NCI-H146 treated with DMSO at 0.1 percent for 48 hours (cell line): ENCODE measurements around the gene ADIPOQ.
"Not testable (repeated sequence)": the region's sequence is repeated elsewhere in the genome, so short reads cannot be mapped to it uniquely, and the experiment has no call there.

Experiments
- DNase-seq: peaks from one replicate; lab custom pipeline; 2025; ENCODE audit not compliant: unreplicated experiment; lab: John Stamatoyannopoulos, UW

ADIPOQ gene

DNA sequence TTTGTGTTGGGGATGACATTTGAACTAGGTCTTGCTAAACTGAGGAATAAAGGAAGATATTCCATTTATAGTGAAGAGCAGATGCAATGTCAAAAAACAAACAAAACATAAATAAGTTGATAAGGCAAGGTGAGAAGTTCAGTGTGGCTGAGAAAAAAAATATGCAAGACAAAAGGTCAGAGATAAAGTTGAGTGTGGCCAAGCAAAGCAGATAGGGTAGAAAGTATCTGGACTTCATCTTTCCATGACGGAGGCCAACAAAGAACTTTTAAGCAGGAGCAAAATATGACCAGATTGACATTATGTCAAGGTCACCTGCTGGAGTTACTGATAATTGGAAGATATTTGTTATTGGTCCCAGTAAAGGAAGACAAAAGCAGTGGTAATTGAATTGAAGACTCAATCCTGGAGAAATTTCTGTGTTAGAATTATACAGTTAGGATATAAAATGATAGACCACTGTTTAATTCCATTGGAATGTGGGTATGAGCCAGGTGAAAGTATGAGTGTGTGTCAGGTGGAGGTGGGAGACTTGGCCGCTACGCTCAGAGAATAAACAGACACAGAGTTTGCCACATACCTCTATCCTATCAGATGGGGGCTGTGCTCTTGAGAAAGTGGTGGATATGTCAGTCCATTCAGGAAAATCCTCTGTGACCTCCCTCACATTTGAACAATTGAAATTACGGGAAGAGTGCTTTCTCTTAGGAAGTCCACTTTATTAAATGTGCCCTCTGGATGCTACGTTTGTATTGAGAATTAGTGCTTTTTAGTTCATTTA lies 28.1 kb downstream of the ADIPOQ start:
- DNase-seq: no peak

- no peak for DNase-seq
These were observed 29.0 kb downstream of the ADIPOQ start for GRCh38 chr3:186871403-186871924.

GRCh38 chr3:186873796-186874195 lies 31.3 kb downstream of the ADIPOQ start:
- not testable (repeated sequence) for DNase-seq

GRCh38 chr3:186874216-186874615 lies 31.7 kb downstream of the ADIPOQ start:
- DNase-seq: not testable (repeated sequence)

GRCh38 chr3:186874841-186875240 lies 32.3 kb downstream of the ADIPOQ start:
- DNase-seq: not testable (repeated sequence)

DNA sequence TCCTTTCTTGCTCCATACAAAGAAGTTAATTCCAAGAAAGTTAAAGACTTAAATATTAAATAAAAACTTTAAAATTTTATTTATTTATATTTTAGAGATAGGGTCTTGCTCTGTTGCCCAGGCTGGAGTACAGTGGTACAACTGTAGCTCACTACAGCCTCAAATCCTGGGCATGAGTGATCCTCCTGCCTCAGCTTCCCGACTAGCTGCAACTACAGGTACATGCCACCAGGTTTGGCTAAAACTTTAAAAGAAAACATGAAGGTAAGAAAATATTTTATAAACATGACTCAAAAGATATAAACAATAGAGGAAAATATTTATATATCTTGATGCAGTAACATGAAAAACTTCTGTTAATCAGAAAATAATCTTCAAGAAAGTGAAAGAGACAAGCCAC lies 33.2 kb downstream of the ADIPOQ start:
- no peak for DNase-seq

- no peak for DNase-seq
These were observed 37.3 kb downstream of the ADIPOQ start for GRCh38 chr3:186879781-186880180.

- DNase-seq: no peak
These were observed 37.9 kb downstream of the ADIPOQ start for GRCh38 chr3:186880406-186880805.

- DNase-seq: no peak
These were observed 39.6 kb downstream of the ADIPOQ start for GRCh38 chr3:186882150-186882524.

DNA sequence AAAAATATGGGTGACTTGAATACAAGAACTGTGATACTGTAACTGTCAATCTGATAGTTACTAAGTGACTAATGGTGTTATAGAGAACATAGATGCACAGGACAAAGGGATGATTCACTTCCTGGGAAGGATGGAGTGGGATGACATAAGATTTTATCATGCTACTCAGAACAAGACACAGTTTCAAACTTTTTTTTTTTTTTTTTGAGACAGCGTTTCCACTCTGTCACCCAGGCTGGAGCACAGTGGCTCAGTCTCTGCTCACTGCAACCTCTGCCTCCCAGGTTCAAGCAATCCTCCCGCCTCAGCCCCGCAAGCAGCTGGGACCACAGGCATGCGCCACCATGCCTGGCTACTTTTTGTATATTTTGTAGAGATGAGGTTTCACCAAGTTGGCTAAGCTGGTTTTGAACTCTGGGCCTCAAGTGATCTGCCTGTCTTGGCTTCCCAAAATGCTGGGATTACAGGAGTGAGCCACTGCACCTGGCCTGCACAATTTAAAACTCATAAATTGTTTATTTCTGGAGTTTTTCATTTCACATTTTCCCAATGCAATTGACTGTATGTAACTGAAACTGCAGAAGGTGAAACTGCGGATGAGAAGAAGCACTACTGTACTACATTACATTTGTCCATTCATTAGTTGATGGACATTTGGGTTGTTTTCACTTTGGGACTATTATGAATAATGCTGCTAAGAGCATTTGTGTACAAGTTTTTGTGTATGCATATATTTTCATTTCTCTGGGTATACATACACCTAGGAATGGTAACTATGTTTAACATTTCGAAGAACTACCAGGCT lies 40.6 kb downstream of the ADIPOQ start:
- DNase-seq: no peak

DNA sequence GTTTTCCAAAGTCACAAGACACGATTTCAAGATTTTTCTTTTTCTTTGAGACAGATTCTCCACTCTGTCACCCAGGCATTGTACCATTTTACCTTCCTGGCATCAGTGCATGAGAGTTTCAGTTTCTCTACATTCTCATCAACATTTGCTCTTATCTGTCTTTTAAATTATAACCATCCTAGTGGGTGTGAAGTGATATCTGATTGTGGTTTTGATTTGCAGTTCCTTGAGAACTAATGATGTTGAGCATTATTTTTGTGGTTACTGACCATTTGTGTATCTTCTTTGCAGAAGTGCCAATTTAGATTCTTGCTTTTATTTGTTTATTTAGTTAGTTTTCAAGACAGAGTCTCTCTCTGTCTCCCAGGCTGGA lies 41.2 kb downstream of the ADIPOQ start:
- DNase-seq: no peak

DNA sequence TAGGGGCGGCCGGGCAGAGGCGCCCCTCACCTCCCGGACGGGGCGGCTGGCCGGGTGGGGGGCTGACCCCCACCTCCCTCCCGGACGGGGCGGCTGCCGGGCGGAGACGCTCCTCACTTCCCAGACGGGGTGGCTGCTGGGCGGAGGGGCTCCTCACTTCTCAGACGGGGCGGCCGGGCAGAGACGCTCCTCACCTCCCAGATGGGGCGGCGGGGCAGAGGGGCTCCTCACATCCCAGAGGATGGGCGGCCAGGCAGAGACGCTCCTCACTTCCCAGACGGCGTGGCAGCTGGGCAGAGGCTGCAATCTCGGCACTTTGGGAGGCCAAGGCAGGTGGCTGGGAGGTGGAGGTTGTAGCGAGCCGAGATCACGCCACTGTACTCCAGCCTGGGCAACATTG lies 42.4 kb downstream of the ADIPOQ start:
- DNase-seq: not testable (repeated sequence)

GRCh38 chr3:186886202-186886981 lies 43.9 kb downstream of the ADIPOQ start:
- DNase-seq: no peak

DNA sequence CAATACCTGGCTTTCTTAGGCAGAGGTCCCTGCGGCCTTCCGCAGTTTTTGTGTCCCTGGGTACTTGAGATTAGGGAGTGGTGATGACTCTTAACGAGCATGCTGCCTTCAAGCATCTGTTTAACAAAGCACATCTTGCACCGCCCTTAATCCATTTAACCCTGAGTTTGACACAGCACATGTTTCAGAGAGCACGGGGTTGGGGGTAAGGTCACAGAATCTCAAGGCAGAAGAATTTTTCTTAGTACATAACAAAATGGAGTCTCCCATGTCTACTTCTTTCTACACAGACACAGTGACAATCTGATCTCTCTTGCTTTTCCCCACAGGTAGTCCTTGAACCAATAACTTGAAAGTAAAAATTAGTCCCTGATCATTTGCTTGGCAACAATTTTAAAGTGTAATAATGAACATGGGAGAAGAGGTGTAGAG lies 45.0 kb downstream of the ADIPOQ start:
- DNase-seq: not testable (repeated sequence)

DNA sequence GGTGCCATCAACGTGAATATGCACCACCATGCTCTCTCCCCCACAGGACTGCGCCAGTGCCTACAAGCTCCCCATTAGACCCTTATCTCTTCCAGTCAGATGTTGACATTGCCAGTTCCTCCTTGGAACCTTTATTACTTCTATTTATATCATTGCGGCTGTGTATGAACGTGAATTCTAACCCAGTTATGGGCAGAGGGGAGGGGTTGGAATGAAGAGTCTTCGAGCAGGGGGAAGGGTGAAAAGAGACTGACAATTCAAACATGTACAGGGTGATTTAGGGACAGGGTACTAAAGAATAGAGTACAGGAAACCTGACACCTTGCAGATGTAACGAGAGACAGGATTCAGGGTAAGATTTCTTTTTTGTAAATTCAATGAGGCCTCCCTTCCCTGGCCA lies 46.1 kb downstream of the ADIPOQ start:
- DNase-seq: no peak

DNA sequence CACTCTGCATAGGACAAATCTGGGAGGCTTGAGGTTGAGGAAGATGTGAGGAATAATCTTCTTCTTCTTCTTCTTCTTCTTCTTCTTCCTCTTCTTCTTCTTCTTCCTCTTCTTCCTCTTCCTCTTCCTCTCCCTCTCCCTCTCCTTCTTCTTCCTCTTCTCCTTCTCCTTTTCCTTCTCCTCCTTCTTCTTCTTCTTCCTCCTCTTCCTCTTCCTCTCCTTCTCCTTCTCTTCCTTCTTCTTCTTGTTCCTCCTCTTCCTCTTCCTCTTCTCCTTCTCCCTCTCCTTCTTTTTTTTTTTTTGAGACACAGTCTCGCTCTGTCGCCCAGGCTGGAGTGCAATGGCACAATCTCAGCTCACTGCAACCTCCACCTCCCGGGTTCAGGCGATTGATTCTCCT lies 47.2 kb downstream of the ADIPOQ start:
- DNase-seq: not testable (repeated sequence)

- no peak for DNase-seq
These were observed 48.4 kb downstream of the ADIPOQ start for GRCh38 chr3:186890911-186891310.

- DNase-seq: not testable (repeated sequence)
These were observed 50.6 kb downstream of the ADIPOQ start for GRCh38 chr3:186893071-186893470.

GRCh38 chr3:186895406-186895805 lies 52.9 kb downstream of the ADIPOQ start:
- no peak for DNase-seq

GRCh38 chr3:186896006-186896405 lies 53.5 kb downstream of the ADIPOQ start:
- DNase-seq: no peak

GRCh38 chr3:186896875-186897274 lies 54.4 kb downstream of the ADIPOQ start:
- no peak for DNase-seq
